Trophoblast cell (in vitro differentiated cells and primary cell): ENCODE data around the gene LPAR5.
"Not testable (repeated sequence)": the region's sequence is repeated elsewhere in the genome, so short reads cannot be mapped to it uniquely, and the experiment has no call there.

ENCODE experiments used
- DNase-seq, 2 donors: peaks; one replicate each; pipeline ENCODE4 v3.0.0-alpha.2; 2016
- H2AFZ ChIP-seq: 2 replicates; pipeline ENCODE4 v1.6.1; 2013; ENCODE audit warnings: low read length, moderate library complexity, mild to moderate bottlenecking; ENCODE audit not compliant: insufficient read depth, poor library complexity
- H2AK5ac ChIP-seq: 2 replicates; pipeline ENCODE4 v1.6.1; 2013; ENCODE audit warnings: mild to moderate bottlenecking, low read length
- H2BK120ac ChIP-seq: 2 replicates; pipeline ENCODE4 v1.6.1; 2013; ENCODE audit warnings: low read length, mild to moderate bottlenecking, moderate library complexity; ENCODE audit not compliant: insufficient read depth, poor library complexity
- H2BK12ac ChIP-seq: 2 replicates; pipeline ENCODE4 v1.6.1; 2013; ENCODE audit warnings: mild to moderate bottlenecking, low read length, moderate library complexity
- H2BK5ac ChIP-seq: 2 replicates; pipeline ENCODE4 v1.6.1; 2013; ENCODE audit warnings: low read length, low read depth, moderate library complexity, mild to moderate bottlenecking; ENCODE audit not compliant: poor library complexity
- H3K14ac ChIP-seq: 2 replicates; pipeline ENCODE4 v1.6.1; 2013; ENCODE audit warnings: mild to moderate bottlenecking, low read length
- H3K18ac ChIP-seq: 2 replicates; pipeline ENCODE4 v1.6.1; 2013; ENCODE audit warnings: mild to moderate bottlenecking, low read length
- H3K23ac ChIP-seq: 2 replicates; pipeline ENCODE4 v1.6.1; 2013; ENCODE audit warnings: low read length
- H3K27ac ChIP-seq: 2 replicates; pipeline ENCODE4 v1.5.1; 2013; ENCODE audit warnings: low read depth, mild to moderate bottlenecking, inconsistent platforms, low read length, moderate library complexity
- H3K27me3 ChIP-seq: 2 replicates; pipeline ENCODE4 v1.6.1; 2013; ENCODE audit warnings: inconsistent platforms, mild to moderate bottlenecking, low read length, moderate library complexity; ENCODE audit not compliant: insufficient read depth
- H3K36me3 ChIP-seq, 2 experiments: 1 replicate in 1 of 2; 2 replicates in 1 of 2; pipeline ENCODE4 v1.6.1; 2013; ENCODE audit warnings: low read length in 2 of 2, mild to moderate bottlenecking in 2 of 2, moderate library complexity in 1 of 2; ENCODE audit not compliant: insufficient read depth in 2 of 2, control insufficient read depth in 1 of 2
- H3K4ac ChIP-seq: 2 replicates; pipeline ENCODE4 v1.6.1; 2013; ENCODE audit warnings: low read depth, mild to moderate bottlenecking, low read length, moderate library complexity
- H3K4me1 ChIP-seq, 2 experiments: 1 replicate in 1 of 2; 2 replicates in 1 of 2; pipeline ENCODE4 v1.6.1; 2013; ENCODE audit warnings: low read length in 2 of 2, mild to moderate bottlenecking in 2 of 2, moderate library complexity in 1 of 2; ENCODE audit not compliant: insufficient read depth in 2 of 2, control insufficient read depth in 1 of 2
- H3K4me2 ChIP-seq: 2 replicates; pipeline ENCODE4 v1.6.1; 2013; ENCODE audit warnings: inconsistent platforms, mild to moderate bottlenecking, low read length, moderate library complexity
- H3K4me3 ChIP-seq: 2 replicates; pipeline ENCODE4 v1.5.1; 2013; ENCODE audit warnings: mild to moderate bottlenecking, low read depth, low read length, inconsistent platforms
- H3K79me1 ChIP-seq: one replicate; pipeline ENCODE4 v1.6.1; 2013; ENCODE audit warnings: low read length
- H3K79me2 ChIP-seq: 2 replicates; pipeline ENCODE4 v1.6.1; 2013; ENCODE audit warnings: low read length, mild to moderate bottlenecking; ENCODE audit not compliant: control insufficient read depth, insufficient read depth, poor library complexity
- H3K9ac ChIP-seq: 2 replicates; pipeline ENCODE4 v1.6.1; 2013; ENCODE audit warnings: mild to moderate bottlenecking, low read length
- H3K9me3 ChIP-seq: 2 replicates; pipeline ENCODE4 v1.6.1; 2013; ENCODE audit warnings: low read depth, mild to moderate bottlenecking, control low read depth, inconsistent platforms, low read length; ENCODE audit not compliant: insufficient read depth
- H4K12ac ChIP-seq: 2 replicates; pipeline ENCODE4 v1.6.1; 2013; ENCODE audit warnings: low read depth, mild to moderate bottlenecking, low read length, moderate library complexity
- H4K8ac ChIP-seq: 2 replicates; pipeline ENCODE4 v1.6.1; 2013; ENCODE audit warnings: low read depth, mild to moderate bottlenecking, low read length, moderate library complexity
- H4K91ac ChIP-seq: one replicate; pipeline ENCODE4 v1.6.1; 2013; ENCODE audit warnings: low read depth, mild to moderate bottlenecking, low read length, moderate library complexity
- WGBS: extraction: QIAGEN DNeasy Blood & Tissue Kit; methylation state at CpG from one replicate; pipeline ENCODE4 v1.1.7; 2013; ENCODE audit warnings: missing lambda C conversion rate; ENCODE audit not compliant: insufficient read length, insufficient coverage; ENCODE audit errors: extremely low coverage; 5-methylcytosine and 5-hydroxymethylcytosine counted together

The LPAR5 gene

DNA sequence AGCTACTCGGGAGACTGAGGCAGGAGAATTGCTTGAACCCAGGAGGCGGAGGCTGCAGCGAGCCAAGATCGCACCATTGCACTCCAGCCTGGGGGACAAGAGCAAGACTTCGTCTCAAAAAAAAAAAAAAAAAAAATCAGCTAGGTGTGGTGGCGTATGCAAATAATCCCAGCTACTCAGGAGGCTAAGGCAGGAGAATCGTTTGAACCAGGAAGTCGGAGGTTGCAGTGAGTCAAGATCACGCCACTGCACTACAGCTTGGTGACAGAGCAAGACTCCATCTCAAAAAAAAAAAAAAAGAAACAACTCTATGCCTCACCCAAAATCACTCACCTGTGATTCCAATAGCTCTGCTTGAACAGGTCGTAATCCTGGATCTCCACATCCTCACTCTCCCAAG lies 40.1 kb downstream of the LPAR5 start:
- H2BK120ac ChIP-seq, H3K23ac ChIP-seq, H4K91ac ChIP-seq, H2AK5ac ChIP-seq, H3K27ac ChIP-seq, H3K79me2 ChIP-seq, H3K14ac ChIP-seq, H3K79me1 ChIP-seq, H2BK12ac ChIP-seq, H2AFZ ChIP-seq, H3K4me2 ChIP-seq, DNase-seq, H3K4me3 ChIP-seq, H3K18ac ChIP-seq, H3K9ac ChIP-seq, H2BK5ac ChIP-seq, H3K27me3 ChIP-seq, H3K9me3 ChIP-seq, H3K4ac ChIP-seq, H4K12ac ChIP-seq, H3K4me1 ChIP-seq, H4K8ac ChIP-seq: not testable (repeated sequence)
- H3K36me3 ChIP-seq = peaks cover 64 to 91% of the 10 kb centered on the region in 2 experiments
- WGBS = no CpG with 5 or more reads among the region's 10 CpGs

GRCh38 chr12:6592087-6592486 lies 43.7 kb downstream of the LPAR5 start:
- Histone ChIP-seq H2BK120ac (no peak overlapping the region), H3K27ac (no peak overlapping the region), H3K4me2 (no peak overlapping the region), H3K9me3 (no peaks in the 10 kb centered on the region), H2AFZ (no peak overlapping the region), H3K9ac (peak overlapping the region; percentile 18), H2BK5ac (no peak overlapping the region), H3K14ac (no peak overlapping the region), H3K36me3 (peaks cover 62 to 90% of the 10 kb centered on the region in 2 experiments), H3K27me3 (no peaks in the 10 kb centered on the region), H3K79me1 (no peaks in the 10 kb centered on the region), H2AK5ac (no peak overlapping the region), H3K79me2 (no peaks in the 10 kb centered on the region), H4K8ac (no peak overlapping the region), H2BK12ac (no peak overlapping the region), H3K4ac (no peak overlapping the region), H3K4me3 (no peak overlapping the region), H4K91ac (no peak overlapping the region), H3K4me1 (no peaks in the 10 kb centered on the region), H4K12ac (no peak overlapping the region), H3K18ac (no peak overlapping the region), H3K23ac (no peak overlapping the region)
- no peak for DNase-seq
- no CpG with 5 or more reads among the region's 8 CpGs for WGBS

- not testable (repeated sequence) for H2AK5ac ChIP-seq, H3K79me1 ChIP-seq, H3K4me3 ChIP-seq, H3K14ac ChIP-seq, H3K9me3 ChIP-seq, H2BK120ac ChIP-seq, H3K4me1 ChIP-seq, H3K18ac ChIP-seq, H3K79me2 ChIP-seq, H3K27me3 ChIP-seq, H3K9ac ChIP-seq, H4K91ac ChIP-seq, H4K12ac ChIP-seq, H3K23ac ChIP-seq, H3K4ac ChIP-seq, H3K4me2 ChIP-seq, H4K8ac ChIP-seq, H2AFZ ChIP-seq, H2BK12ac ChIP-seq, H2BK5ac ChIP-seq, H3K27ac ChIP-seq
- WGBS = no CpG with 5 or more reads among the region's 8 CpGs
- DNase-seq = peak; percentile 50 to 70
- peaks cover 58 to 78% of the 10 kb centered on the region in 2 experiments for H3K36me3 ChIP-seq
These were observed 49.2 kb downstream of the LPAR5 start for GRCh38 chr12:6586569-6586968.

- Histone ChIP-seq H3K14ac (no peak overlapping the region), H2BK120ac (no peak overlapping the region), H3K27me3 (no peaks in the 10 kb centered on the region), H3K9ac (no peak overlapping the region), H3K79me2 (no peaks in the 10 kb centered on the region), H3K4ac (no peak overlapping the region), H3K18ac (no peak overlapping the region), H2AFZ (no peak overlapping the region), H4K91ac (no peak overlapping the region), H3K9me3 (no peaks in the 10 kb centered on the region), H2BK5ac (no peak overlapping the region), H3K4me1 (no peaks in the 10 kb centered on the region), H3K23ac (no peak overlapping the region), H3K36me3 (peaks cover 62 to 76% of the 10 kb centered on the region in 2 experiments), H2AK5ac (no peak overlapping the region), H4K8ac (no peak overlapping the region), H3K4me2 (no peak overlapping the region), H3K4me3 (no peak overlapping the region), H3K27ac (no peak overlapping the region), H2BK12ac (no peak overlapping the region), H3K79me1 (no peaks in the 10 kb centered on the region), H4K12ac (no peak overlapping the region)
- no peak for DNase-seq
- WGBS = no CpG with 5 or more reads among the region's 10 CpGs
These were observed 51.5 kb downstream of the LPAR5 start for GRCh38 chr12:6584293-6584692.
